Skeletal muscle tissue (tissue), 4 donors: ENCODE results near the gene MORC3. TPM values are rescaled to one million over a fixed set of nuclear protein-coding genes. Genes with fewer than 3 reads are reported as not detected.
"Not testable (repeated sequence)": the region's sequence is repeated elsewhere in the genome, so short reads cannot be mapped to it uniquely, and the experiment has no call there.

Experiments
- H3K27ac ChIP-seq: one replicate; pipeline ENCODE4 v1.7.0; 2013; ENCODE audit warnings: mild to moderate bottlenecking, low read depth, low read length, inconsistent platforms
- H3K27me3 ChIP-seq, 3 donors: one replicate each; pipeline ENCODE4 v1.7.0; 2013; ENCODE audit warnings: low read length in 3 of 3; ENCODE audit not compliant: control insufficient read depth in 3 of 3, insufficient read depth in 3 of 3
- H3K36me3 ChIP-seq, 3 donors: one replicate each; pipeline ENCODE4 v1.7.0; 2013; ENCODE audit warnings: low read length in 3 of 3; ENCODE audit not compliant: control insufficient read depth in 3 of 3, insufficient read depth in 3 of 3
- H3K4me1 ChIP-seq, 3 donors: one replicate each; pipeline ENCODE4 v1.7.0; 2013; ENCODE audit warnings: low read length in 3 of 3, mild to moderate bottlenecking in 3 of 3; ENCODE audit not compliant: control insufficient read depth in 3 of 3, insufficient read depth in 3 of 3
- H3K4me3 ChIP-seq, 3 donors: one replicate each; pipeline ENCODE4 v1.7.0; 2013; ENCODE audit warnings: low read length in 3 of 3
- H3K9ac ChIP-seq, 3 donors: one replicate each; pipeline ENCODE4 v1.7.0; 2013; ENCODE audit warnings: low read length in 3 of 3, mild to moderate bottlenecking in 3 of 3, moderate library complexity in 2 of 3, low read depth in 1 of 3
- H3K9me3 ChIP-seq, 3 donors: one replicate each; pipeline ENCODE4 v1.7.0; 2013; ENCODE audit warnings: low read length in 3 of 3; ENCODE audit not compliant: control insufficient read depth in 3 of 3
- total RNA-seq: library from RNA; depleted of rRNA; stranded (reverse); fragments of >200 nt; gene quantifications from one replicate; pipeline ENCODE4 v1.2.3, GENCODE V29; 2014
- donor health status: Osteomylitis.

MORC3 gene
- total RNA-seq, 1 donor from 2014 or later = 104 TPM

DNA sequence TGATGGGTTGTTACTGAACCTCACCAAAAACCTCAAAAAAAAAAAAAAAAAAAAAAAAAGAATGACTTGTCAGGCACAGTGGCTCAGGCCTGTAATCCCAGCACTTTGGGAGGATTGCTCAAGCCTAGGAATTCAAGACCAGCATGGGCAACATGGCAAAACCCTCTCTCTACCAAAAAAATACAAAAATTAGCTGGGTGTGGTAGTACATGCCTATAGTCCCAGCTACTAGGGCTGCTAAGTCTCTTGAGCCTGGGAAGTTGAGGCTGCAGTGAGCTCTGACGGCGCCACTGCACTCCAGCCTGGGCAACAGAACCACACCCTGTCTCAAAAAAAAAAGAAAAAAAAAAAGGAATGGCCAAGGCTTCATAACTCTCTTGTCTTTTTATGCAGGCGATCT is 76.3 kb downstream of the MORC3 start:
- no peak overlapping the region for H3K9ac ChIP-seq
- no peak overlapping the region for H3K4me3 ChIP-seq
- peaks cover 0 to 2% (median 0%) of the 10 kb centered on the region in 3 donors for H3K36me3 ChIP-seq
- H3K27ac ChIP-seq = no peak overlapping the region
- peaks cover 3 to 9% (median 4%) of the 10 kb centered on the region in 3 donors for H3K4me1 ChIP-seq
- H3K9me3 ChIP-seq = no peaks in the 10 kb centered on the region
- no peaks in the 10 kb centered on the region for H3K27me3 ChIP-seq

GRCh38 chr21:36396971-36397370 is 77.0 kb downstream of the MORC3 start:
- Histone ChIP-seq H3K27ac (no peak overlapping the region), H3K9me3 (no peaks in the 10 kb centered on the region), H3K9ac (no peak overlapping the region), H3K27me3 (no peaks in the 10 kb centered on the region), H3K4me1 (peaks cover 3 to 9% (median 4%) of the 10 kb centered on the region in 3 donors), H3K4me3 (no peak overlapping the region), H3K36me3 (peaks cover 0 to 2% (median under 1%) of the 10 kb centered on the region in 3 donors)

- Histone ChIP-seq H3K27me3 (no peaks in the 10 kb centered on the region), H3K27ac (no peak overlapping the region)
Observed at GRCh38 chr21:36397606-36398005, 77.6 kb downstream of the MORC3 start.

DNA sequence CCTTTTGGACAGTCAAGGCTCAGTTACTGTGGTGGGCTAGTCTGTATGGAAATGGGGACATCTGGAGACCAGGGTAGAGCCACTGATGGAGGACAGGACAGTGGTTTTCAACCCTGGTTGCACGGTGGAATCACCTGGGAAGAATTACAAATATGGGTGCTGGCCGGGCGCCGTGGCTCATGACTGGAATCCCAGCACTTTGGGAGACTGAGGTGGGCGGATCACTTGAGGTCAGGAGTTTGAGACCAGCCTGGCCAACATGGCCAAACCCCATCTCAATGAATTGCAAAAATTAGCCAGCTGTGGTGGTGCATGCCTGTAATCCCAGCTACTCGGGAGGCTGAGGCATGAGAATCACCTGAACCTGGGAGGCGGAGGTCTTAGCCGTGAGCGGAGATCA is 79.7 kb downstream of the MORC3 start:
- peaks cover 6 to 13% (median 7%) of the 10 kb centered on the region in 3 donors for H3K36me3 ChIP-seq
- H3K27me3 ChIP-seq, H3K4me1 ChIP-seq, H3K27ac ChIP-seq, H3K9me3 ChIP-seq, H3K9ac ChIP-seq, H3K4me3 ChIP-seq: not testable (repeated sequence)

More at GRCh38 chr21:36397606-36398005, 77.6 kb downstream of the MORC3 start:
- Histone ChIP-seq H3K36me3 (peaks cover 3 to 6% (median 4%) of the 10 kb centered on the region in 3 donors), H3K4me3 (no peak overlapping the region), H3K9ac (no peak overlapping the region), H3K9me3 (no peaks in the 10 kb centered on the region), H3K4me1 (peaks cover 3 to 9% (median 4%) of the 10 kb centered on the region in 3 donors)

GRCh38 chr21:36400719-36401118 is 80.7 kb downstream of the MORC3 start:
- Histone ChIP-seq H3K9ac (no peak overlapping the region), H3K4me3 (no peak overlapping the region), H3K4me1 (peaks cover 0 to 3% (median 1%) of the 10 kb centered on the region in 3 donors), H3K36me3 (peaks cover 6 to 13% (median 7%) of the 10 kb centered on the region in 3 donors), H3K27ac (no peak overlapping the region), H3K9me3 (no peaks in the 10 kb centered on the region), H3K27me3 (no peaks in the 10 kb centered on the region)

DNA sequence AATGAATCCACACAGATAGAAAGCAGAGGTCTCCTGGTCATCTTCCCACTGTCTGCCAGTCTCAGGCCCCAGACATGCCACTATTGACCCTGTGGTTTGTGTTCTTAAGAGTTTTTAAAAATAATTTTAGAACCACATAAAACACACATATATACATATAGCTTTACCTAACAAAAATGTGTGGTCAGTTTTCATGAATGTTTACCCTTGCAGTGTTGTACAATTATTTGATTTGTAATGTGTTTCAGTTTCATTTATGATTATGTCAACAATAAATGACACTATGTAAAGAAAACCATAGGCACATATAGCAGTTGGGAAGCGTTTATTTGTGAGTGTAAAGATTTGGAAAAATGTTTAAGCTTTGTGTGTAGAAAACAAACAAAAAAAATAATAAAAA is 82.3 kb downstream of the MORC3 start:
- Histone ChIP-seq H3K27ac (no peak overlapping the region), H3K27me3 (no peaks in the 10 kb centered on the region), H3K9ac (no peak overlapping the region), H3K36me3 (peaks cover 6 to 13% (median 7%) of the 10 kb centered on the region in 3 donors), H3K9me3 (no peaks in the 10 kb centered on the region), H3K4me1 (no peaks in the 10 kb centered on the region), H3K4me3 (no peak overlapping the region)

DNA sequence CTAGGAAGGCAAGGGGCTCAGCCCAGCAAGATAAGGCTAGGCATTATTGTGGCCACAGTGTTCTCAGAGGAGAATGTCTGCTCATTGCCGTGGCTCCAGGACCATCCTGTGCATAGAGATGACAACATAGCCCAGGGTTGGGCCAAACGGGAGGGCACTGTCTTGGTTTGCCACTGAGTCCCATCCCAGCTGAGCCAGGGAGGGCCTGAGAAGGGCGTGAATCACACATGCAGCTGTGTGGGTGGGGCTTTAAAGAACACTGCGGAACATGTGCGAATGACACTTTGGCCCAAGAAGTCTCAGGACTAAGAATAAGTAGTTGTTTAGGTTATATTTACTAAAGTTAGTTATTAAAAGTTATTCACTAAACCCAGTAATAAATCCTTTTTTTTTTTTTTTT is 83.7 kb downstream of the MORC3 start:
- Histone ChIP-seq H3K27me3 (no peaks in the 10 kb centered on the region), H3K36me3 (peaks cover 6 to 13% (median 7%) of the 10 kb centered on the region in 3 donors), H3K9me3 (no peaks in the 10 kb centered on the region), H3K4me3 (no peak overlapping the region), H3K4me1 (no peaks in the 10 kb centered on the region), H3K27ac (no peak overlapping the region), H3K9ac (no peak overlapping the region)

DNA sequence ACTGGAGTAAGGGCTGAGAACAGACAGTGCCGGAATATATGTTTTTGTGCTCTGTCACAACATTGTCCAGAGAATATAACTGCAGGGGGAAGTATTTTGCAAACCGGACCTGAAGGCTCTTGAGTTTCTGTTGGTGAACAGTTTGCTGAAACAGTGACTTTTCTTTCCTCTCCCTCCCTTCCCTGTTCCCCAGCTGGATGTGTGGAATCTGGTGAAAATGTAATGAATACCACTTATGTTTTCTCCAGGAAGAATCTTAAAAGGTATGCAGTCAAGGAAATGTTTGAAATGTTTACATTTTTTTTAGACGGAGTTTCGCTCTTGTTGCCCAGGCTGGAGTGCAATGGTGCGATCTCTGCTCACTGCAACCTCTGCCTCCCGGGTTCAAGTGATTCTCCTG is 88.6 kb downstream of the MORC3 start:
- Histone ChIP-seq H3K4me3 (no peak overlapping the region), H3K36me3 (peaks cover 6 to 21% (median 12%) of the 10 kb centered on the region in 3 donors), H3K9ac (no peak overlapping the region), H3K27me3 (no peaks in the 10 kb centered on the region), H3K4me1 (no peaks in the 10 kb centered on the region), H3K27ac (no peak overlapping the region), H3K9me3 (no peaks in the 10 kb centered on the region)

DNA sequence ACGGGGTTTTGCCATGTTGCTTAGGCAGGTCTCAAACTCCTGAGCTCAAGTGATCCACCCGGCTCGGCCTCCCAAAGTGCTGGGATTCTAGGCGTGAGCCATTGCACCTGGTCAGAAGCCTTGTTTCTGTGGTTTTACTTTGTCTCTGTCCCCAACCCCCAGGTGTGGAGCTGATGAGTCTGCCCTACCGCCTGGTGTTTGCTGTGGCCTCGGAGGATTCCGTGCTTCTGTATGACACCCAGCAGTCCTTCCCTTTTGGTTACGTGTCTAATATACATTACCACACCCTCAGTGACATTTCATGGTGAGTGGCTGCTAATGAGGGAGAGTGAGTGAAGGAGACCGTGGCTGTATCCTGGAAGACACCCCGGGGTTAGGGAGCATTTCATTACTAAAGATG is 91.3 kb downstream of the MORC3 start:
- Histone ChIP-seq H3K27me3 (no peaks in the 10 kb centered on the region), H3K4me1 (no peaks in the 10 kb centered on the region), H3K9ac (no peak overlapping the region), H3K9me3 (no peaks in the 10 kb centered on the region), H3K36me3 (peaks cover 14 to 34% (median 15%) of the 10 kb centered on the region in 3 donors), H3K27ac (no peak overlapping the region), H3K4me3 (no peak overlapping the region)

GRCh38 chr21:36412916-36413315 is 92.9 kb downstream of the MORC3 start:
- Histone ChIP-seq H3K27ac (no peak overlapping the region), H3K36me3 (peaks cover 16 to 34% (median 17%) of the 10 kb centered on the region in 3 donors), H3K9me3 (no peaks in the 10 kb centered on the region), H3K4me1 (no peaks in the 10 kb centered on the region), H3K4me3 (no peak overlapping the region), H3K9ac (no peak overlapping the region), H3K27me3 (no peaks in the 10 kb centered on the region)
